ENCODE measurements around the gene BIRC7. TPM values are rescaled to one million over a fixed set of nuclear protein-coding genes. Genes with fewer than 3 reads are reported as not detected.

BIRC7 gene
- total RNA-seq, 1 experiment from 2014 or later: 0.17 TPM

DNA sequence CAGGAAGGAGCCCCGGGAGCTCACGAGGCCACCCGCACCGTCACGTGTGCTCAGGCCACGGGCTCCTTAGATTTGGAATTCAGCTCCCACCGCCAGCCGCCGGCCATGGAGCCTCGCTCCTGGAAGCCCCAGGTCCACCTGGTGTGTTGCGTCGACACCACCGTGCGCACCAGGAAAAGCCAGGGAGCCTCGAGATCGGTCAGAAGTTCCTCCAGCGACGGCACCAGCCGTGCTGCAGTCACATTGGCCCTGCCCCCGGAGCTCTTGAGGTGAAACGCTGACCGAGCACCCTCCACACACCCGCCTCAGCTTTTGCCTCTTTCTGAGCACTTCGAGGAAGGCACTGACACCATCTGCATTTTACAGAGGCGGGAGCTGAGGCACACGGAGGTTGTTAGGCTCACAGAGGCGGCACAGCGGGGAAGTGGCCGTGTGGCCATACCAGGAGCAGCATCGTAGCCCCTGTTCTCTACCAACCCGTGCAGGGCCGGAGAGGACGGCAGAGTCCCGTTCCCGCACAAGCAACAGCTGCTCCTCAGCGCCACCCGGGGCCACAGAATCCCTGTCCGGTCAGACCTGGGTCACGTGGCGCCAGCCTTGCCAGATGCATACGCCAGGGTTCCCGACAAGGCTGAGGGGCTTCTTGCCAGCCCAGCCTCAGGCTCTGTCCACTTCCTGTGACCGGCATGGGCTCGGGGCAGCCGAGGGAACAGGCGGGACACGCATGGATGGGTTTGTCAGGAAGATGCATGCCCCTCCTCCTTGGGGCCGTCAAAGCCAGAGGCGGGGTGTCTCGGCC is 11.0 kb downstream of the BIRC7 start:
- DNase-seq (ENCODE audit: low spot score) (peak; percentile 54), ATAC-seq (peak; percentile 71)
- Mint-ChIP-seq H3K36me3 (no peaks in the 10 kb centered on the region), H3K9me3 (no peaks in the 10 kb centered on the region), H3K27ac (no peak overlapping the region), H3K27me3 (ENCODE audit: low read depth) (peaks cover 7% of the 10 kb centered on the region; the same call in 1 of the 2 replicates), H3K4me1 (peaks cover 3% of the 10 kb centered on the region), H3K4me3 (no peak overlapping the region)
- ChIA-PET POLR2A (no interaction called here), CTCF (interaction anchor here (0.5 to 5.6 kb wide), 13 partner anchors 9 to 467 kb away, joined by 3 to 93 read pairs (median 3); partner anchors contain the start of genes BIRC7 and YTHDF1)
- TF ChIP-seq SOX15 (CRISPR knock-in tag; IDR thresholded peaks at IDR 0.05) (no peak), NFYB (CRISPR knock-in tag; conservative IDR thresholded peaks at IDR 0.05; ENCODE audit: low read depth) (no peak), ZNF263 (CRISPR knock-in tag; IDR thresholded peaks at IDR 0.05; ENCODE audit: low read depth) (no peak), FOXP1 (CRISPR knock-in tag; IDR thresholded peaks at IDR 0.05; ENCODE audit: borderline replicate concordance) (no peak), TCF7 (CRISPR knock-in tag; IDR thresholded peaks at IDR 0.05; ENCODE audit: low read depth) (no peak), NR1H2 (CRISPR knock-in tag; IDR thresholded peaks at IDR 0.05) (no peak), CREM (CRISPR knock-in tag; IDR thresholded peaks at IDR 0.05) (no peak), ZBTB21 (CRISPR knock-in tag; IDR thresholded peaks at IDR 0.05; ENCODE audit: borderline replicate concordance) (no peak), TEAD1 (CRISPR knock-in tag; IDR thresholded peaks at IDR 0.05) (no peak), MXD4 (CRISPR knock-in tag; IDR thresholded peaks at IDR 0.05; ENCODE audit: borderline replicate concordance) (no peak), ZNF232 (CRISPR knock-in tag; IDR thresholded peaks at IDR 0.05) (no peak), FOXK1 (CRISPR knock-in tag; IDR thresholded peaks at IDR 0.05) (no peak), NR2C2 (CRISPR knock-in tag; IDR thresholded peaks at IDR 0.05) (no peak), GRHL2 (CRISPR knock-in tag; IDR thresholded peaks at IDR 0.05; ENCODE audit: insufficient replicate concordance, severe bottlenecking) (no peak), NFE2L1 (CRISPR knock-in tag; IDR thresholded peaks at IDR 0.05) (no peak), PRRX2 (CRISPR knock-in tag; IDR thresholded peaks at IDR 0.05) (no peak), HMGA2 (CRISPR knock-in tag; IDR thresholded peaks at IDR 0.05) (no peak)
- TF ChIP-seq, protein P1, sequence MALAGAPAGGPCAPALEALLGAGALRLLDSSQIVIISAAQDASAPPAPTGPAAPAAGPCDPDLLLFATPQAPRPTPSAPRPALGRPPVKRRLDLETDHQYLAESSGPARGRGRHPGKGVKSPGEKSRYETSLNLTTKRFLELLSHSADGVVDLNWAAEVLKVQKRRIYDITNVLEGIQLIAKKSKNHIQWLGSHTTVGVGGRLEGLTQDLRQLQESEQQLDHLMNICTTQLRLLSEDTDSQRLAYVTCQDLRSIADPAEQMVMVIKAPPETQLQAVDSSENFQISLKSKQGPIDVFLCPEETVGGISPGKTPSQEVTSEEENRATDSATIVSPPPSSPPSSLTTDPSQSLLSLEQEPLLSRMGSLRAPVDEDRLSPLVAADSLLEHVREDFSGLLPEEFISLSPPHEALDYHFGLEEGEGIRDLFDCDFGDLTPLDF (CRISPR knock-in tag; IDR thresholded peaks at IDR 0.05): no peak
- TF ChIP-seq, protein P2, sequence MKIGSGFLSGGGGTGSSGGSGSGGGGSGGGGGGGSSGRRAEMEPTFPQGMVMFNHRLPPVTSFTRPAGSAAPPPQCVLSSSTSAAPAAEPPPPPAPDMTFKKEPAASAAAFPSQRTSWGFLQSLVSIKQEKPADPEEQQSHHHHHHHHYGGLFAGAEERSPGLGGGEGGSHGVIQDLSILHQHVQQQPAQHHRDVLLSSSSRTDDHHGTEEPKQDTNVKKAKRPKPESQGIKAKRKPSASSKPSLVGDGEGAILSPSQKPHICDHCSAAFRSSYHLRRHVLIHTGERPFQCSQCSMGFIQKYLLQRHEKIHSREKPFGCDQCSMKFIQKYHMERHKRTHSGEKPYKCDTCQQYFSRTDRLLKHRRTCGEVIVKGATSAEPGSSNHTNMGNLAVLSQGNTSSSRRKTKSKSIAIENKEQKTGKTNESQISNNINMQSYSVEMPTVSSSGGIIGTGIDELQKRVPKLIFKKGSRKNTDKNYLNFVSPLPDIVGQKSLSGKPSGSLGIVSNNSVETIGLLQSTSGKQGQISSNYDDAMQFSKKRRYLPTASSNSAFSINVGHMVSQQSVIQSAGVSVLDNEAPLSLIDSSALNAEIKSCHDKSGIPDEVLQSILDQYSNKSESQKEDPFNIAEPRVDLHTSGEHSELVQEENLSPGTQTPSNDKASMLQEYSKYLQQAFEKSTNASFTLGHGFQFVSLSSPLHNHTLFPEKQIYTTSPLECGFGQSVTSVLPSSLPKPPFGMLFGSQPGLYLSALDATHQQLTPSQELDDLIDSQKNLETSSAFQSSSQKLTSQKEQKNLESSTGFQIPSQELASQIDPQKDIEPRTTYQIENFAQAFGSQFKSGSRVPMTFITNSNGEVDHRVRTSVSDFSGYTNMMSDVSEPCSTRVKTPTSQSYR (CRISPR knock-in tag; IDR thresholded peaks at IDR 0.05): no peak
- TF ChIP-seq, protein P3, sequence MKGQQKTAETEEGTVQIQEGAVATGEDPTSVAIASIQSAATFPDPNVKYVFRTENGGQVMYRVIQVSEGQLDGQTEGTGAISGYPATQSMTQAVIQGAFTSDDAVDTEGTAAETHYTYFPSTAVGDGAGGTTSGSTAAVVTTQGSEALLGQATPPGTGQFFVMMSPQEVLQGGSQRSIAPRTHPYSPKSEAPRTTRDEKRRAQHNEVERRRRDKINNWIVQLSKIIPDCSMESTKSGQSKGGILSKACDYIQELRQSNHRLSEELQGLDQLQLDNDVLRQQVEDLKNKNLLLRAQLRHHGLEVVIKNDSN (CRISPR knock-in tag; IDR thresholded peaks at IDR 0.05): peak; percentile 90
- TF ChIP-seq, protein P4, sequence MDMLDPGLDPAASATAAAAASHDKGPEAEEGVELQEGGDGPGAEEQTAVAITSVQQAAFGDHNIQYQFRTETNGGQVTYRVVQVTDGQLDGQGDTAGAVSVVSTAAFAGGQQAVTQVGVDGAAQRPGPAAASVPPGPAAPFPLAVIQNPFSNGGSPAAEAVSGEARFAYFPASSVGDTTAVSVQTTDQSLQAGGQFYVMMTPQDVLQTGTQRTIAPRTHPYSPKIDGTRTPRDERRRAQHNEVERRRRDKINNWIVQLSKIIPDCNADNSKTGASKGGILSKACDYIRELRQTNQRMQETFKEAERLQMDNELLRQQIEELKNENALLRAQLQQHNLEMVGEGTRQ (CRISPR knock-in tag; IDR thresholded peaks at IDR 0.05): peak; percentile 90
- TF ChIP-seq, protein P5, sequence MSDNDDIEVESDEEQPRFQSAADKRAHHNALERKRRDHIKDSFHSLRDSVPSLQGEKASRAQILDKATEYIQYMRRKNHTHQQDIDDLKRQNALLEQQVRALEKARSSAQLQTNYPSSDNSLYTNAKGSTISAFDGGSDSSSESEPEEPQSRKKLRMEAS (CRISPR knock-in tag; IDR thresholded peaks at IDR 0.05): peak; percentile 65
- TF ChIP-seq, protein P6, sequence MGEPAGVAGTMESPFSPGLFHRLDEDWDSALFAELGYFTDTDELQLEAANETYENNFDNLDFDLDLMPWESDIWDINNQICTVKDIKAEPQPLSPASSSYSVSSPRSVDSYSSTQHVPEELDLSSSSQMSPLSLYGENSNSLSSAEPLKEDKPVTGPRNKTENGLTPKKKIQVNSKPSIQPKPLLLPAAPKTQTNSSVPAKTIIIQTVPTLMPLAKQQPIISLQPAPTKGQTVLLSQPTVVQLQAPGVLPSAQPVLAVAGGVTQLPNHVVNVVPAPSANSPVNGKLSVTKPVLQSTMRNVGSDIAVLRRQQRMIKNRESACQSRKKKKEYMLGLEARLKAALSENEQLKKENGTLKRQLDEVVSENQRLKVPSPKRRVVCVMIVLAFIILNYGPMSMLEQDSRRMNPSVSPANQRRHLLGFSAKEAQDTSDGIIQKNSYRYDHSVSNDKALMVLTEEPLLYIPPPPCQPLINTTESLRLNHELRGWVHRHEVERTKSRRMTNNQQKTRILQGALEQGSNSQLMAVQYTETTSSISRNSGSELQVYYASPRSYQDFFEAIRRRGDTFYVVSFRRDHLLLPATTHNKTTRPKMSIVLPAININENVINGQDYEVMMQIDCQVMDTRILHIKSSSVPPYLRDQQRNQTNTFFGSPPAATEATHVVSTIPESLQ (CRISPR knock-in tag; IDR thresholded peaks at IDR 0.05): no peak
- TF ChIP-seq, protein P7, sequence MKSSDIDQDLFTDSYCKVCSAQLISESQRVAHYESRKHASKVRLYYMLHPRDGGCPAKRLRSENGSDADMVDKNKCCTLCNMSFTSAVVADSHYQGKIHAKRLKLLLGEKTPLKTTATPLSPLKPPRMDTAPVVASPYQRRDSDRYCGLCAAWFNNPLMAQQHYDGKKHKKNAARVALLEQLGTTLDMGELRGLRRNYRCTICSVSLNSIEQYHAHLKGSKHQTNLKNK (CRISPR knock-in tag; IDR thresholded peaks at IDR 0.05): no peak
- TF ChIP-seq, protein P8, sequence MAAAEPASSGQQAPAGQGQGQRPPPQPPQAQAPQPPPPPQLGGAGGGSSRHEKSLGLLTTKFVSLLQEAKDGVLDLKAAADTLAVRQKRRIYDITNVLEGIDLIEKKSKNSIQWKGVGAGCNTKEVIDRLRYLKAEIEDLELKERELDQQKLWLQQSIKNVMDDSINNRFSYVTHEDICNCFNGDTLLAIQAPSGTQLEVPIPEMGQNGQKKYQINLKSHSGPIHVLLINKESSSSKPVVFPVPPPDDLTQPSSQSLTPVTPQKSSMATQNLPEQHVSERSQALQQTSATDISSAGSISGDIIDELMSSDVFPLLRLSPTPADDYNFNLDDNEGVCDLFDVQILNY (CRISPR knock-in tag; IDR thresholded peaks at IDR 0.05): no peak
- TF ChIP-seq, protein P9, sequence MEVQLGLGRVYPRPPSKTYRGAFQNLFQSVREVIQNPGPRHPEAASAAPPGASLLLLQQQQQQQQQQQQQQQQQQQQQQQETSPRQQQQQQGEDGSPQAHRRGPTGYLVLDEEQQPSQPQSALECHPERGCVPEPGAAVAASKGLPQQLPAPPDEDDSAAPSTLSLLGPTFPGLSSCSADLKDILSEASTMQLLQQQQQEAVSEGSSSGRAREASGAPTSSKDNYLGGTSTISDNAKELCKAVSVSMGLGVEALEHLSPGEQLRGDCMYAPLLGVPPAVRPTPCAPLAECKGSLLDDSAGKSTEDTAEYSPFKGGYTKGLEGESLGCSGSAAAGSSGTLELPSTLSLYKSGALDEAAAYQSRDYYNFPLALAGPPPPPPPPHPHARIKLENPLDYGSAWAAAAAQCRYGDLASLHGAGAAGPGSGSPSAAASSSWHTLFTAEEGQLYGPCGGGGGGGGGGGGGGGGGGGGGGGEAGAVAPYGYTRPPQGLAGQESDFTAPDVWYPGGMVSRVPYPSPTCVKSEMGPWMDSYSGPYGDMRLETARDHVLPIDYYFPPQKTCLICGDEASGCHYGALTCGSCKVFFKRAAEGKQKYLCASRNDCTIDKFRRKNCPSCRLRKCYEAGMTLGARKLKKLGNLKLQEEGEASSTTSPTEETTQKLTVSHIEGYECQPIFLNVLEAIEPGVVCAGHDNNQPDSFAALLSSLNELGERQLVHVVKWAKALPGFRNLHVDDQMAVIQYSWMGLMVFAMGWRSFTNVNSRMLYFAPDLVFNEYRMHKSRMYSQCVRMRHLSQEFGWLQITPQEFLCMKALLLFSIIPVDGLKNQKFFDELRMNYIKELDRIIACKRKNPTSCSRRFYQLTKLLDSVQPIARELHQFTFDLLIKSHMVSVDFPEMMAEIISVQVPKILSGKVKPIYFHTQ (CRISPR knock-in tag; IDR thresholded peaks at IDR 0.05): no peak

Data from WTC11 (cell line).